COLO829 (cell line): ENCODE results near the gene AKT3.

Source experiments
- DNase-seq: peaks from one replicate; pipeline ENCODE4 v3.0.0; 2012; ENCODE audit warnings: low spot score

AKT3 gene

DNA sequence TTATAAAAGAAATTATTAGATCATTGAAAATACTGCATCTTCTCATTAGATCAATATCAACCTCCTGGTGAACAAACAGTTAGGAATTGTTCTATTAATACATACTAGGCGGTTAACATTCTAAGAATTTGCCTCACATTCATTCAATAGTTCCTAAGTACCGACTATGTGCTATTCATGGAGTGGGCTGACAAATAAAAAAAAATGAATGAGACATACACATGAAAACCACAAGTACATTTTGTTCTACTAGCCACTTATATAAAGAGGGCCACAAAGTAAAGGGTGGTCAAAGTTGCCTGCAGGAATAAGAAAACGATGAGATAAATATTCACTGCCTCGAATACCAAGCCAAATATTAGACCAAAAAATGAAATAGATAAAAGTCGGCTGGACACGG, 299.8 kb downstream of the AKT3 start:
- no peak for DNase-seq

DNA sequence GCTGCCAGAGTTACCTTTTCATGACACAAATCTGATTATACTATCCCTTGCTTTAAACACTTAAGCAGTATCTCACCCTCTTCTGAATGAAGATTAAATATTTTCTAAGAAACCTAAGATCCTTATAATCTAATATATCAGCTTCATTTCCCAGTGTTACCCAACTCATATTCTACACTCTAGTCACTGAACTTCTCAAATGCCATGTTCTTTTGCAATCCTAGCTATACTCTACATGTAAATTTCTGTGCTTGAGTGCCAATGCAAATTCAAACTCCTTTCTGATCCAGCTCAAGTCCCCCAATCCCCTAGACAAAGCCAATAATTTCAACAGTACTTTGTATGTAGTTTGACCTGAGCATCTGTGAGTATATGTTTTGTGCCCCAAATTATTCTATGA, 300.3 kb downstream of the AKT3 start:
- no peak for DNase-seq

DNA sequence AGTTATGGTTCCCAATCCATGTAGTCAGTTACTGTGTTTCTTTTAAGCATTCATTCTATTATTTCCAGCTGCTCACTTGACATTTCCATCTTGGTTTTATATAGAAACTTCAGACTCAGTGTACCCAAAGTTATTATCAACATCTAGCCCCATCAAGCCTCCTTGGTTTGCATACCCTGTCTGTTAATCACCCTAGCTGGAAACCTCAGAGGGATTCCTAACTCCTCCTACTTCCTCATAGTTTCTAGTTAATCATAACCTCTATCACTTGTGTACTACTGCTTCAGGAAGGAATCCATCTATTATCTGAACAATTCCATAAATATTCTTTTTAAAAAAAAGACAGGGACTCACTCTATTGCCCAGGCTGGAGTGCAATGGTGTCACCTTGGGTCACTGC, 300.9 kb downstream of the AKT3 start:
- no peak for DNase-seq

DNA sequence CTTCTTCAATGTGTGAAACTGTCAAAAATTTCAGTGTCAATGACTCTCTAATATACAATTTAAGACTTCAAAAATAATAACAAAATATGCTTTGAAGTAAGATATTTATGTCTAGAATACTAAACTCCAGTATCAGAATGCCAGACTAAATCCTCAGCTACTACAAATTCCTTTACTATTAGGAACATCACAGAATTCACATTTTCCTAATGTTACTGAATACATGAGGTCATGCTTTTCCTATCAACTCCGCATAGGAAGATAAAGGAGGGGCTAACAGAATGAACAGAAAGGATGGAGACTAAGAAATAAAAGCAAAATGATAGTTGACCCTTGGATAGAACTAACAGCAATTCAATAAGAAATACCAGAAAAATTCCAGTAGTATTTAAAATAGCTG, 301.5 kb downstream of the AKT3 start:
- no peak for DNase-seq

DNA sequence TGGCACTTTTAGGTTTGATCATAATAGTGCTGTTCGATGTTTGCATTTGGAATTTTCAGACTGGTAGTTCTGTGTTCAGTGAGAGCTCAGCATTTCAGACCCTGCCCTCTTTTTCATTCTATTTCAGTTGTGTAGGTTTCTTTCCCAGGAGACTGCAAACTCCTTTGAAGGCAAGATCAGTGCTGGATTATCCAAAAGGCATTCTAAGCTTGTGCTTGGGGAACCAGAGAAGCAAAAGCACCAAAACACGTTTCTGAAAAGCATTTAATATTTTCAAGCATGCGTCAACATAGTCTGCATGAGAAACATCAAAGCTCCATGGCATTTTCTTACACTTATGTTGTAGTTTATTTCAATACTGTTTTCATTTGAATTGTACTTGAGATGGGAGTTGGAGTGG, 302.2 kb downstream of the AKT3 start:
- no peak for DNase-seq

DNA sequence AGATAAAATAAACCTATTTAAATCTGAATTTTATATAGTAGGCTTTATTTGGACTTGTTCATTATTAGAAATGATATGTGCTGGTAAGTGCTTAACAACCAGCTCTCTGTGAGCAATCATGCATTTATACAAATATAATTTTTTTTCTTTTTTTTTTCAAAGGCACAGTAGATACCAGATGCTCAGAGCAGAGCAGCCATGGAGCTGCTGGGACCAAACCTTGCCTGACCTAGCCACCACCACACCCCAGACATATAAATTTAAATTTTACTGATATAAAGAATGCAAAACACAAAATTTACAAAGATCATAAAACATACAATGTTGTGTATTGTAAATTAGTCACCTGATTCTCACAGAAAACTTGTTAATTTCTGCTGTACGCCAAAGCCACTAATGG, 303.6 kb downstream of the AKT3 start:
- no peak for DNase-seq

DNA sequence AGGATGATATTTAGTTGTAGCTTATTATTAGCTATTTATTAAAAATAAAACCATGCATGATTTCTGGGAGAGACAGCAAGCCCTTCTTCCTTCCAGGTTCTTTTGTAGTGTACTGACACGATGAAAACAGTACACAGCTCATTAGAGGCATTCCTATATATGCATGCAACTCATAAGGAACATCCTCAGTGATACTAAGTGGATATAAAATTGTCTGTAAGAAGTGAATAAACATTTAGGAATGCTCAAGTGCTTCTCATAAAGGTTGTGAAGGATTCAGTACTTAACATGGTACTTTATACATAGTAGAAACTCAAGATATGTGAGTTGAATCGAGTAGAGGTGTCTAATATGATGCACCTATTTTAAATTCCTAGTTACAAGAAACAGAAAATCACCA, 306.5 kb downstream of the AKT3 start:
- DNase-seq, result no peak

DNA sequence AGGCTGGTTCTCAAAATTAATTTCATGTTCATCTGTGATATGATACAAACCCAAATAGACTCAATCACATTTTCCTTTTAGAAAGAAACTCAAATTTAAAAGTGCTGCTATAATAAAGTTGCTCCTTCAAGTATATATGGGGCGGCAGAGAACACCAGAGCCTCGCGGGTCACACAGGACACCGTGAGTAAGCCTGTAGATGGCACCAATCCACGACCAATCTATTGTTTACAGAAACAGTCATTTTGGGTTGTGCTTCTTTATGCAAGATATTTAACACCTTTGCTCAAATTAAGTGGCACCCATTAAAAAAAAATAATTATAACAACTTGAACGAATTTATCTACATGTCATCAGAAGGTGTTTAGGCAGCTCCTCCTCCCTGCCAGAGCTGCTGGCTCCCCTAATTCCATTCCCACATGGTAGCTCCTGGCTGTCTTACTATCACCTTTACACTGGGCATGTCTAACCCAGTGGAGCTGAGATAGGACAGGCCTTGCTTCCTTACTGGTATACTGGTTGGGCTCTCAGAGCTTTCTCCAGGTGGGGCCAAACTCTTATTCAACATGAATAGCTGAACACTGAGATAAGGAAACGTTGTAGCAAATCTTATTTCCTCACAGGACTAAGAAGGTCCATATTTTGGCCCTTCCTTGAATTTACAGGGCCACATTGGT, 307.2 kb downstream of the AKT3 start:
- DNase-seq, result no peak

DNA sequence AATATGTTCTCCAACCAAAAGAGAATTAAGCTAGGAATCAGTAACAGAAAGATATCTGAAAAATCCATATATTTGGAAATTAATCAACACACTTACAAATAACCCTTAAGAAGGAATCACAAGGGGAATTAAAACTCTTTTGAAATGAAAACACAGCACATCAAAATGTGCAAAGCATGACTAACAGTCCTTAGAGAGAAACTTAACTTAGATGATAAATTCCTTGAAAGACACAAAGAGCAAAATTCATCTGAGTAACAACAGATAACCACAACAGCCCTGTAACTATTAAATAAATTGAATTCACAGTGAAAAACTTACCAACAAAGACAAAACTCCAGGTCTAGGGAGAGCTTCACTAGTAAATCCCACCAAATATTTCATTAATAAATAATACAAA, 310.4 kb downstream of the AKT3 start:
- no peak for DNase-seq

DNA sequence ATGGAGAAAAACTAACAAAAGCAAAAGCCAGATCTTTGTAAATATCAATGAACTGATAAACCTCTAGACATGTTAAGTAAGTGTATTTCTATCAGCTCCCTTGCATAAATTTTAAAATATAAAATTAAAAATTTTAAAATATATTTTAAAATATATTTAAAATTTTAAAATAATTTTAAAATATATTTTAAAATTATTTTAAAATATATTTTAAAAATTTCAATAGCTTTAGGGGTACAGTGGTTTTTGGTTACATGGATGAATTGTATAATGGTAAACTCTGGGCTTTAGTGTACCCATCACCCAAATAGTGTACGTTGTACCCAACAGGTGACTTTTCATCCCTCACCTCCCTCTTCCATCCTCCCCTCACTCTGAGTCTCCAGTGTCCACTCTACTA, 315.0 kb downstream of the AKT3 start:
- no peak for DNase-seq

DNA sequence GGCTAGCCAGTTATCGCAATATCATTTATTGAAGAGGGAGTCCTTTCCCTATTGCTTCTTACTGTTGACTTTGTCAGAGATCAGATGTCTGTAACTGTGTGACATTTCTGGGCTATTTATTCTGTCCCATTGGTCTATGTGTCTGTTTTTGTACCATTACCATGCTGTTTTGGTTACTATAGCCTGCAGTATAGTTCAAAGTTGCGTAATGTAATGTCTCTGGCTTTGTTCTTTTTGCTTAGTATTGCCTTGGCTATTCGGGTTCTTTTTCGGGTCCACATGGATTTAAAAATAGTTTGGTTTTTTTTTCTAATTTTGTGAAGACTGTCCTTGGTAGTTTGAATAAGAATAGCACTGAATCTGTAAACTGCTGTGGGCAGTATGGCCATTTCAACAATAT, 320.5 kb downstream of the AKT3 start:
- no peak for DNase-seq

DNA sequence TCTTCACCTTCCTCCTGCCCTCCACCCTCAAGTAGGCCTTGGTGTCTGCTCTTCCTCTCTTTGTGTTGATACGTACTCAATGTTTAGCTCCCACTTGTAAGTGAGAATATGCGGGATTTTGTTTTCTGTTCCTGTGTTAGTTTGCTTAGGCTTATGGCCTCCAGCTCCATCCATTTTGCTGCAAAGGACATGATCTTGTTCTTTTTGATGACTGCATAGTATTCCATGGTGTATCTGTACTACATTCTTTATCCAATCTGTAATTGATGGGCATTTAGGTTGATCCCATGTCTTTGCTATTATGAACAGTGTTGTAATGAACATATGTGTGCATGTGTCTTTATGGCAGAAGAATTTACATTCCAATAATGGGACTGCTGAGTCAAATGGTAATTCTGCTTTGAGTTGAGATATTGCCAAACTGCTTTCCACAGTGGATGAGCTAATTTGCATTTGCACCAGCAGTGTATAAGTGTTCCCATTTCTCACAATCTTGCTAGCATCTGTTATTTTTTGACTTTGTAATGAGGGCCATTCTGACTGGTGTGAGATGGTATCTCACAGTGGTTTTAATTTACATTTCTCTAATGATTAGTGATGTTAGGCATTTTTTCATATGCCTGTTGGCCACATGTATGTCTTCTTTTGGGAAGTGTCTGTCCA, 321.5 kb downstream of the AKT3 start:
- no peak for DNase-seq

DNA sequence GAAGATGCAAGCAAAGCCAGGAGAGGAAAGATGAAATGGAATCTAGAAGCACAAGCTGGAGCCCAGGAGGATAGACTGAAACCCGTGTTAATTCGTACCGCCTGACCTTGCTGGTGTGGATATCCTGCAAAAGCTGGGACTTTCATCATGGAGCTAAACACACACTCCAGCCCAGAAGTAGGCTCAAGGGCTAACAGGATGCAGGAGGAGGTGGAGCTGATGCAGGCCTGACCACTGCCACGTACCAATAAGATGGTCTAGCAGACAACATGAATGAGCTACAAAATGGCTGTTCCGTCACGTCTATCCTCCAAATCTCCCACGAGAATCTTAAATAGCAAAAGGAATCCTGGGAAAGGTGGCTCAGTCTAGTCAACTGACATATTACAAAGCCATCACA, 323.9 kb downstream of the AKT3 start:
- DNase-seq, result no peak

DNA sequence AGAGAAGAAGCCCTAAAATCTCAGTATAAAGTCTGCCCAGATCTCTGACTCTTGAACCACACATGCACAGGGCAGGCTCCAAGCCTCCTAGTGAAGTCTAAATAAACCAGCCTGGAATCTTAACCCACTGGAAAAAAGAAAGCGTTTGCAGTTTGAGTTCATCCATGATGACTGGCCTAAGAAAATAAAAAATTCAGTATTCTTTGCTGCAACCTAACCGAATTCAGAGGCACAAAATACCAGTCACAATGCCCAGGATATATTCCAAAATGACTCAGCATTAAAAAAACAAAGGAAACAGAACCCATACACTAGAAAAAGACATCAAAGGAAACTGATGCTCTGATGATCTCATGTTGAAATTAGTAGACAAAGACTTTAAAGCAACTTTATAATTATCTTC, 325.0 kb downstream of the AKT3 start:
- DNase-seq, result no peak

DNA sequence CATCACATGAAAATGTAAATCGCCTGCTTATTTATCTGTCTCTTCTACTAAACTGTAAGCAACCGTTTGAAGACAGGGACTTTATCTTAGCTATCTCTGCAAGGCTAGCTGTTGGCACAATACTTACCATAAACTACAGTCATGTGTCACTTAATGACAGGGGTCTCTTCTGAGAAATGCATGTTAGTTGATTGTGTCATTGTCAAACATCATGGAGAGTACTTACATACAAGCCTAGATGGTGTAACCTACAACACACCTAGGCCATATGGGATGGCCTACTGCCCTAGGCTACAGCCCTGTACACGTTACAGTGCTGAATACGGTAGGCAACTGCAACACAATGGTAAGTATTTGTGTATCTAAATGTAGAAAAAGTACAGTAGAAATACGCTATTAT, 326.3 kb downstream of the AKT3 start:
- no peak for DNase-seq

DNA sequence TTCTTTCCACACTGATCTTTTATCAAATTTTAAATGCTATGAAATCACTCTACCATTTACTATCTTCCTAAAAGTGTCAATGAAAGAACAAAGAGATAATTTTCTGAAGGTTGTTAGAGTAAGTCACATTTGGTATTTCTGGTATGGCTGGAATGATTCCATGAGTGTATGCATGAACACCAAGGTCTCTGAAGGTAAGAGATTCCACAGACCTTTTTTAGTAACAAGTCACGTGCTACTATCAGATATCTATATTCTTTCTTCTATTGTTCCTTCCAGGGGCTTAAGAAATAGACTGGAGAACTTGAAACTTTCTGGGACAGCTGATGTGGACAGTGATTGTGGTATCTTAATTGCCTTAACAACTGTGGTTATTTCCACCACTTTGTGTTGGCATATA, 329.2 kb downstream of the AKT3 start:
- no peak for DNase-seq

DNA sequence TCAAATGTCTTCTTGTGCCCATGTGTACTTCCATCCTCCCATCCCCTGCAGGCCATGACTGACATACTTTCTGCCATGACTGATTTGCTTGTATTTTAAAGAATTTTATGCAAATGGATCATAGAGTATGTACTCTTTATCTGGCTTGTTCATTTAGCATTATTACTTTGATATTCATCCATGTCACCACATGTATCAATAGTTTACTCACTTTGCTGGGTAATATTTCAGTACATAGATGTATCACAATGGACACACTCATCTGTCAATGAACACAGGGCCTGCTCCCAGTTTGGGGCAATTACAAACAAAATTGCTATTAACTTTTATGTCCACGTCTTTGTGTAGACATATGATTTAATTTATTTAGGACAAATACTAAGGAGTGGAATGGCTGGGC, 335.1 kb downstream of the AKT3 start:
- DNase-seq, result no peak

DNA sequence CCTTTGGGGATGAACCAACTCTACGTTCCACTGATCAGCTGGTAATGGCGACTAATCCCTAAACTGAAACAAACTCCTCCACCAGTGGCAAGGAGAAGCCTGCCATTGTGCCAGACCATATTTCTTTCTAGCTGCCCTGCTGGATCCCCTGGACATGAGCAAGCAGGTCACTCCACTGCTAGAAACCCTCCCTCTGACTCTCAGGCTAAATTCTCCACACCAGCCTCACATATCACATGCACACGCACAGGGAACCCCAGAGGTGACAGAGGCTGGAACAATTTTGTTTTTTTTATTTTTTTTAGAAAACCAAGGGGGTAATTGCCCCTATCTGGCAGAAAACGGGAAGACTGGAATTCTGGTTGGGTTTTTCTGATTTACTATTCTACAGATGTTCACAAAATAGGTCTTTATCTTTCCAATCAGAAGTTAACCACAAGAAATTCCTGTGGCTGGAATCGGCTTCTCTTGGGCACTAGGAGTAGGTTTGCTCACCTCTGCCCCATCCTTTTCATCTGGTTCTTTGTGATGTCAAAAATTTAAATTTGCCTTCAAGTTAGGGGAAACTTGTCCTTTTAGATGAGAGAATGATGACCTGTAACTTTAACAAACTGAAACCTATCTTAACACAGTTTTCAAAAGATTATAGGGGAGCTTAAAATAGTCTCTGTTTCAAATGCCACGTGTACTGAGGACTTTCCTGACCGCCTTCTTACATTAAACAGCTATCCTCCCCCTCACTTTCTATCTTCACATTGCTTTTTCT, 336.1 kb downstream of the AKT3 start:
- DNase-seq, result no peak

DNA sequence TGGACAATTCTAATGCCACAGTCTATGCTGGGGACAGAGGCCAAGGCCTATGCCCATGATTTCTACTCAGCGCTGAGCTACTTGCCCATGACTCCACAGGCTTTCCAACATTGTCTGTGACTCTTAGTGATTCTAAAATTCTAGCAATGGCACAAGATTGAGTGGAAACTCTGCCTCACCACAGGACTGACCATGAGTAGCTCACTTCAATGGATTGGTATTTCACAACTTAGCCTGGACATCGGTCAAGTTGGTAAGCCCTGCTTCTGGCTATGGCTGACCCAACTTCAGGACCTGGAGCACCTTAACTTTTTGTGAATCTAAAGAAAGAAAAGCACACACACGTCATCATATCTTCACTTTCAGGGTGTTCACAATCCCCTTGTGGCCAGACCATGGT, 339.1 kb downstream of the AKT3 start:
- DNase-seq, result no peak

DNA sequence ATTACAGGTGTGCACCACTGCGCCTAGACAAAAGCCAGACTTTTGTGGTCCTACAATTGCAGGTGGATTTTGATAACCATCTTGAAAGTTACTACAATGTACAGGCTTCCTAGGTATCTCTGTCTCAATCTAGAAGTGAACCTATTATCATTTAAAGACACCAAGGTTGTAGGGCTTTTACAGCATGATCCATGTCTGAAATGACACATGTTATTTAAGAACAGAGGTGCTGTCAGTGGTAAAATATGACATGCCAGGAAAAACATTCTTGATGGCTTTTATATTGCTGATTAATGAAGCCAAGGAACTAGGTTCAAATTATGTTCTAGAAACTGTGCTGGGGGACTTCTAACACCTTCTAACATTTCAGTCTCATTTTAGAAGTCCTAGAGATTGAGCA, 341.1 kb downstream of the AKT3 start:
- DNase-seq, result no peak

DNA sequence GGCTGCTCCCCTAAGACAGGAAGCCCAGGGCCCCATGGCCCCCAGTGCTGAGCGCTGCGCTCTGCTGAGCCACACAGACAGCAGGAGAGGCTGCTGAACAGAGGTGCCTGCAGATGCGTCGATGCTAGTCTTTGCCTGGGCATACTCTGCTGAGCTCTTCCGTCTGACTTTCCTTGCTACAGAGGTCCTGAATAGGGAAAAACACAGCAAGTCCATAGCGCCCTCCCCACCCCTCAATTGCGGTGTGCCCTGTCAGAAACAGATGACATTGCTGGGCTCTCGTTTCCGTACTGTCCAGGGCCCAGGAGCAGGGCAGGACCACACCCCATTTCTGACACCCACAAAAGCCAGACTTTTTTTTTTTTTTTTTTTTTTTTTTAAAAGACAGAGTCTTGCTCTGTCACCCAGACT, 341.7 kb downstream of the AKT3 start:
- DNase-seq, result no peak

DNA sequence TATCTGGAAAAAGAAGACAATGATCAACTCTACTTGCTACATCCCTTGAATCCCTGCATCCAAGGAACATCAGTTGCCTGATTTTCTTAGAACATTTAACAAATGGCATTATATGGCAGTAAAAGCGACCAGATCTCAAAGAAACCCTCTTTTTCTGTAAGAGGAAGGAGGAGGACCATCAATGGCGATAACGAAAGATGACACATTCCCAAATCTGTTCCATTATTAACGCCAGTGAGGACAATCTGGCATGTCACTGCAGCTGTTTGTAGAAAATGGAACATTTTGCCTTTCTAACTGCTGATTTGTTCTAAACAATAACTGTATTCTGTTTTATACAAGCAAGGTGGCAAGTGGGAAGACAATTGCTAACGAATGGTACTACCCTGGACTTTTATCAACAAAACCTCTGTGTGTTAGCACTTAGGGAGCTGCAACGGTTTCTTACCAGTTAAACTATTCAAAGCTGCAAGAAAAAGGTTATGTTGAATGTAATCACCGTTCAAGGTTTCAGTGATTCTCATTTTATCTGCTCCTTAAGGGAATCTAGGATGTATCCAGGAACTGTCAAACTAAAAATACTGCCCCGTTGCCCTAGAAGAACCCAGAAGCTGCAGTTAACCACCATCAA, 342.3 kb downstream of the AKT3 start:
- DNase-seq, result no peak
